ENCODE results near the gene KRT7. TPM values are rescaled to one million over a fixed set of nuclear protein-coding genes. Genes with fewer than 3 reads are reported as not detected.

KRT7 gene
- total RNA-seq, 1 experiment from 2014 or later: 10.0 TPM

- Histone ChIP-seq H3K79me2 (ENCODE audit: insufficient read depth, low read length) (no peaks in the 10 kb centered on the region), H3K14ac (ENCODE audit: insufficient read depth, low read length) (no peak overlapping the region), H2BK15ac (ENCODE audit: low read depth, low read length) (no peak overlapping the region), H3K9ac (ENCODE audit: extremely low read depth, insufficient read length, low read length) (no peak overlapping the region), H3K27ac (ENCODE audit: insufficient read length, low read depth, low read length) (no peak overlapping the region), H3K56ac (ENCODE audit: insufficient read length, low read depth, low read length) (no peak overlapping the region), H4K5ac (ENCODE audit: insufficient read length, low read depth, low read length) (no peak overlapping the region), H2AK5ac (ENCODE audit: insufficient read length, low read length) (no peak overlapping the region), H3K9me3 (ENCODE audit: control insufficient read depth, low read depth, low read length) (no peaks in the 10 kb centered on the region), H3K23me2 (ENCODE audit: insufficient read length, low read depth, low read length, poor library complexity, severe bottlenecking) (no peaks in the 10 kb centered on the region), H3K4me1 (ENCODE audit: insufficient read depth, low read length) (no peaks in the 10 kb centered on the region), H3K18ac (ENCODE audit: insufficient read length, low read depth, low read length) (no peak overlapping the region), H2BK20ac (ENCODE audit: low read depth, low read length, poor library complexity, severe bottlenecking) (no peak overlapping the region), H2AFZ (ENCODE audit: low read length) (no peak overlapping the region), H3K27me3 (ENCODE audit: insufficient read depth, low read length) (no peaks in the 10 kb centered on the region; the same call in 1 of the 2 replicates), H4K8ac (replicated peaks; ENCODE audit: insufficient read length, low read depth, low read length) (no peak overlapping the region), H4K91ac (ENCODE audit: insufficient read length, low read depth, low read length) (no peak overlapping the region), H2BK5ac (ENCODE audit: insufficient read length, low read length) (no peak overlapping the region), H3K79me1 (ENCODE audit: insufficient read depth, low read depth, low read length, poor library complexity, severe bottlenecking) (no peaks in the 10 kb centered on the region), H2BK12ac (ENCODE audit: insufficient read length, low read depth, low read length) (no peak overlapping the region), H2BK120ac (ENCODE audit: low read depth, low read length, poor library complexity, severe bottlenecking) (no peak overlapping the region), H3K4me2 (ENCODE audit: insufficient read depth, insufficient read length, low read length) (no peak overlapping the region), H3T11ph (ENCODE audit: low read length) (no peak overlapping the region), H3K4ac (ENCODE audit: low read depth, low read length) (no peak overlapping the region), H4K20me1 (ENCODE audit: control insufficient read depth, insufficient read depth, insufficient read length) (no peaks in the 10 kb centered on the region), H3K23ac (ENCODE audit: insufficient read length, low read depth, low read length) (no peak overlapping the region)
- WGBS (ENCODE audit: extremely low coverage, insufficient read length, low lambda C conversion rate): no CpG with 5 or more reads among the region's 6 CpGs
- H3K9me3 Mint-ChIP-seq: peaks cover 15 to 28% of the 10 kb centered on the region in 2 experiments; a peak in 4 of 5 replicates
- no peak overlapping the region for H3K27ac Mint-ChIP-seq
- no peak for TF ChIP-seq CTCF (conservative IDR thresholded peaks at IDR 0.05)
- peaks cover 85% of the 10 kb centered on the region for H3K27me3 Mint-ChIP-seq (ENCODE audit: low read depth)
- H3K4me3 Mint-ChIP-seq: no peak overlapping the region; a peak in 1 of 5 replicates
- peaks cover 24% of the 10 kb centered on the region in 2 experiments for H3K4me1 Mint-ChIP-seq
- H3K36me3 Mint-ChIP-seq (ENCODE audit: insufficient read depth in 1 of 3, low read depth in 3 of 3): peaks cover 0 to 26% (median 5%) of the 10 kb centered on the region in 3 experiments; a peak in 2 of 7 replicates
- DNase-seq: no peak
Measured at GRCh38 chr12:52259657-52260243, 26.7 kb downstream of the KRT7 start.
